Peyer's patch (tissue), 4 donors: ENCODE results near the gene ARHGAP26.

Experiments used
- POLR2A ChIP-seq, 2 donors: fragments of 450-650 bp; IDR thresholded peaks; one replicate each; pipeline ENCODE4 v1.5.1; 2017; ENCODE audit warnings: antibody characterized with exemption in 2 of 2, mild to moderate bottlenecking in 2 of 2, moderate library complexity in 2 of 2
- TF ChIP-seq, protein P1 (sequence below), 6 experiments: fragments of 450-650 bp in 4 of 6; fragments of 200-600 bp in 2 of 6; sonication (generic) in 1 of 6; IDR thresholded peaks; one replicate each; pipeline ENCODE4 v1.5.1; 2017 to 2019; ENCODE audit warnings: antibody characterized with exemption in 6 of 6, mild to moderate bottlenecking in 3 of 6, moderate library complexity in 1 of 6

DNA sequence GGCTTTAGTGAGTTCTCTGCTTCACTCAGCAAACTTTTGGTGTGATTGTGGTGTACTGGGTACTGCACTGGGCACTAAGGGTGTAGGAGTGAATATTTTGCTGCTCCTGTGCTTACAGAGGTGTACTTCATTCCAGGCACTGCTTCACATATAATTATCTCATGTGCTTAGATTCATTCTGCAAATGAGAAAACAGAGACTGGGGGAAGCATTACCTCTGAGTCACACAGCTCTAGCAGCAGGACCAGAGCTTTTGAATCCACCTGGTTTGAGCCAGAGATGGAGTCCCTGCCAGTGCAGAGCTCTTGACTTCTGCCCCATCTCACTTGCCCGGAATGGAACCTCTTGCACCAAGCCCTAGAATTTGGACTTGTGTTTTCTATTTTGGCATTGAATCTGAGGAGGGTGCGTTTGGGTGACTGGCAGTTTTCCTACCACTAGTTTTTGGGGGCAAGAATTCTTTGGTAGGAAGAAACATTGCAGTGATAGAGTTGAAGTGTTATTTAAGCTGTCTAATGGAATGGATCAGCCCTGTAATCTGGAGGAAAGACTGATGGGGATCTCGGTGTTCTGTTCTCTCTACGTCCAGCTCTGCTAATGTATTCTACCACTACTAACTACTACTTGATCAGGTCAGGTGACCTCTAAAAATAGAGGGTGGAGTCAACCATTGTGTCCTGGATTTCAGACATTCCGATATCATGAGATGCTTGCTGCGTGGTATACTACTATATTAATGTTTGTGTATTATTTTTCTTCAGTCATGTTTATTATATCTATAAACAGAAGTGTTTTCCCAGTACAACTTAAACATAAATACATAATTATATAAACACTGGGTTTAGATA is 2.5 kb downstream of the ARHGAP26 start:
- TF ChIP-seq, protein P1, sequence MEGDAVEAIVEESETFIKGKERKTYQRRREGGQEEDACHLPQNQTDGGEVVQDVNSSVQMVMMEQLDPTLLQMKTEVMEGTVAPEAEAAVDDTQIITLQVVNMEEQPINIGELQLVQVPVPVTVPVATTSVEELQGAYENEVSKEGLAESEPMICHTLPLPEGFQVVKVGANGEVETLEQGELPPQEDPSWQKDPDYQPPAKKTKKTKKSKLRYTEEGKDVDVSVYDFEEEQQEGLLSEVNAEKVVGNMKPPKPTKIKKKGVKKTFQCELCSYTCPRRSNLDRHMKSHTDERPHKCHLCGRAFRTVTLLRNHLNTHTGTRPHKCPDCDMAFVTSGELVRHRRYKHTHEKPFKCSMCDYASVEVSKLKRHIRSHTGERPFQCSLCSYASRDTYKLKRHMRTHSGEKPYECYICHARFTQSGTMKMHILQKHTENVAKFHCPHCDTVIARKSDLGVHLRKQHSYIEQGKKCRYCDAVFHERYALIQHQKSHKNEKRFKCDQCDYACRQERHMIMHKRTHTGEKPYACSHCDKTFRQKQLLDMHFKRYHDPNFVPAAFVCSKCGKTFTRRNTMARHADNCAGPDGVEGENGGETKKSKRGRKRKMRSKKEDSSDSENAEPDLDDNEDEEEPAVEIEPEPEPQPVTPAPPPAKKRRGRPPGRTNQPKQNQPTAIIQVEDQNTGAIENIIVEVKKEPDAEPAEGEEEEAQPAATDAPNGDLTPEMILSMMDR (IDR thresholded peaks at IDR 0.05) = no peak
- TF ChIP-seq POLR2A (IDR thresholded peaks at IDR 0.05) = no peak
